ENCODE data around the gene CD7.

Gene CD7

GRCh38 chr17:82346342-82347300 is 29.2 kb upstream of the CD7 start:
- no peak for DNase-seq

- no peak for DNase-seq
These were observed 28.0 kb upstream of the CD7 start for GRCh38 chr17:82345151-82345976.

GRCh38 chr17:82344175-82344907 is 26.9 kb upstream of the CD7 start:
- no peak for DNase-seq

GRCh38 chr17:82343560-82343959 is 26.2 kb upstream of the CD7 start:
- DNase-seq = no peak

- DNase-seq = no peak
These were observed 25.1 kb upstream of the CD7 start for GRCh38 chr17:82342361-82343079.

- DNase-seq = no peak
These were observed 22.5 kb upstream of the CD7 start for GRCh38 chr17:82339634-82340580.

GRCh38 chr17:82338858-82339633 is 21.6 kb upstream of the CD7 start:
- no peak for DNase-seq

- no peak for DNase-seq
These were observed 17.4 kb upstream of the CD7 start for GRCh38 chr17:82334622-82335394.

GRCh38 chr17:82334204-82334621 is 16.8 kb upstream of the CD7 start:
- DNase-seq = no peak

GRCh38 chr17:82333279-82334171 is 16.1 kb upstream of the CD7 start, which contains the start of gene SECTM1:
SECTM1 (minus strand) TSS chr17:82333766; CDS start chr17:82327240, 6,526 bp downstream.
- no peak for DNase-seq

- DNase-seq = no peak
These were observed 15.4 kb upstream of the CD7 start for GRCh38 chr17:82332669-82333278.

- no peak for DNase-seq
These were observed 14.0 kb upstream of the CD7 start for GRCh38 chr17:82331345-82331939.

- peak; percentile 78 for DNase-seq
These were observed 13.2 kb upstream of the CD7 start for GRCh38 chr17:82330322-82331239.

GRCh38 chr17:82329683-82330321 is 12.4 kb upstream of the CD7 start:
- DNase-seq = no peak

- no peak for DNase-seq
These were observed 11.6 kb upstream of the CD7 start for GRCh38 chr17:82328994-82329507.

Measured in NCI-H1092 (cell line).